Glutamatergic neuron (in vitro differentiated cells): ENCODE data around the gene PCDHGA4. TPM values are rescaled to one million over a fixed set of nuclear protein-coding genes. Genes with fewer than 3 reads are reported as not detected.
"Not testable (repeated sequence)": the region's sequence is repeated elsewhere in the genome, so short reads cannot be mapped to it uniquely, and the experiment has no call there.

Experiments used
- DNase-seq: peaks from one replicate; pipeline ENCODE4 v3.0.0; 2022
- H3K27ac Mint-ChIP-seq: one replicate; pipeline ENCODE4 v1.8.0; 2020; ENCODE audit warnings: mild to moderate bottlenecking, mixed read lengths, inconsistent platforms; ENCODE audit not compliant: unreplicated experiment
- H3K27me3 Mint-ChIP-seq: one replicate; pipeline ENCODE4 v1.8.0; 2020; ENCODE audit warnings: mild to moderate bottlenecking, moderate library complexity, mixed read lengths, inconsistent platforms; ENCODE audit not compliant: unreplicated experiment
- H3K36me3 Mint-ChIP-seq: one replicate; pipeline ENCODE4 v1.8.0; 2020; ENCODE audit warnings: mild to moderate bottlenecking, mixed read lengths, inconsistent platforms; ENCODE audit not compliant: unreplicated experiment
- H3K4me1 Mint-ChIP-seq: one replicate; pipeline ENCODE4 v1.8.0; 2020; ENCODE audit warnings: mild to moderate bottlenecking, low read depth, mixed read lengths, inconsistent platforms; ENCODE audit not compliant: unreplicated experiment
- H3K4me3 Mint-ChIP-seq: one replicate; pipeline ENCODE4 v1.8.0; 2020; ENCODE audit warnings: mild to moderate bottlenecking, mixed read lengths, inconsistent platforms; ENCODE audit not compliant: unreplicated experiment
- H3K9me3 Mint-ChIP-seq: one replicate; pipeline ENCODE4 v1.8.0; 2020; ENCODE audit warnings: mild to moderate bottlenecking, moderate library complexity, mixed read lengths, inconsistent platforms; ENCODE audit not compliant: unreplicated experiment
- total RNA-seq: library from RNA; stranded (reverse); fragmentation: NEBNext Ultra II Directional; extraction: Animal tissue kit (Norgen Biotek cat#: 25700); gene quantifications from one replicate; pipeline ENCODE4 v1.2.1, GENCODE V29; 2021; ENCODE audit not compliant: unreplicated experiment
- TF ChIP-seq, protein P1 (sequence below): fragments of 200-600 bp; sonication (generic); IDR thresholded peaks from one replicate; pipeline ENCODE4 v1.5.0; 2021; ENCODE audit not compliant: partially characterized antibody, unreplicated experiment

The PCDHGA4 gene
- total RNA-seq, 1 donor from 2014 or later, result 8.2 TPM

DNA sequence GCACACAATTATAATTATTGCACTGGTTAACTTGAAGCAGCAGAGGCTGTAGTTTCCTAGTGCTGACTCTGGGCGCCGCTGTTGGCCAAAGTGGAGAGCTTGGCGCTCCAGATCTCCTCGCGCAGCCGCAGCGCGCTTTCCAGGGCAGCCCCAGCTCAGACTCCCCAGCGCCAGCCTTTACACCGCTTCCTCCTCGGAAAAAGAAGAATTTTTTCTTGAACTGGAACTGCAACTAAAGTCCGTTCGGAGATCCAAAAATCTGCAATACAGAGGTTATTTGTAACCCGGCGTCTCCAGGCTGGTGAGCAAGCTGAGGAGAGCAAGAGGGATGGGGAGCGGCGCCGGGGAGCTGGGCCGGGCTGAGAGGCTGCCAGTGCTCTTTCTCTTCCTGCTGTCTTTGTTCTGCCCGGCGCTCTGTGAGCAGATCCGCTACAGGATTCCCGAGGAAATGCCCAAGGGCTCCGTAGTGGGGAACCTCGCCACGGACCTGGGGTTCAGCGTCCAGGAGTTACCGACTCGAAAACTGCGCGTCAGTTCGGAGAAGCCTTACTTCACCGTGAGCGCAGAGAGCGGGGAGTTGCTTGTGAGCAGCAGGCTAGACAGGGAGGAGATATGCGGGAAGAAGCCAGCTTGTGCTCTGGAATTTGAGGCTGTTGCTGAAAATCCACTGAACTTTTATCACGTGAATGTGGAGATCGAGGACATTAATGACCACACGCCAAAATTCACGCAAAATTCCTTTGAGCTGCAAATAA is 32.9 kb downstream of the PCDHGA4 start, which contains the start of gene PCDHGB4:
Gene PCDHGB4, plus strand, starts transcription at position 142 of the 755 bp plus-strand sequence. Its CDS starts 187 bp downstream, at position 329.
- H3K4me1 Mint-ChIP-seq, H3K27me3 Mint-ChIP-seq: not testable (repeated sequence)
- Mint-ChIP-seq H3K27ac (peak within 1 kb of the TSS; percentile 84), H3K9me3 (peaks cover 43% of the 10 kb centered on the region), H3K36me3 (peaks cover 75% of the 10 kb centered on the region), H3K4me3 (peak within 1 kb of the TSS; percentile 86)
- DNase-seq, result peak; percentile 75
- TF ChIP-seq, protein P1, sequence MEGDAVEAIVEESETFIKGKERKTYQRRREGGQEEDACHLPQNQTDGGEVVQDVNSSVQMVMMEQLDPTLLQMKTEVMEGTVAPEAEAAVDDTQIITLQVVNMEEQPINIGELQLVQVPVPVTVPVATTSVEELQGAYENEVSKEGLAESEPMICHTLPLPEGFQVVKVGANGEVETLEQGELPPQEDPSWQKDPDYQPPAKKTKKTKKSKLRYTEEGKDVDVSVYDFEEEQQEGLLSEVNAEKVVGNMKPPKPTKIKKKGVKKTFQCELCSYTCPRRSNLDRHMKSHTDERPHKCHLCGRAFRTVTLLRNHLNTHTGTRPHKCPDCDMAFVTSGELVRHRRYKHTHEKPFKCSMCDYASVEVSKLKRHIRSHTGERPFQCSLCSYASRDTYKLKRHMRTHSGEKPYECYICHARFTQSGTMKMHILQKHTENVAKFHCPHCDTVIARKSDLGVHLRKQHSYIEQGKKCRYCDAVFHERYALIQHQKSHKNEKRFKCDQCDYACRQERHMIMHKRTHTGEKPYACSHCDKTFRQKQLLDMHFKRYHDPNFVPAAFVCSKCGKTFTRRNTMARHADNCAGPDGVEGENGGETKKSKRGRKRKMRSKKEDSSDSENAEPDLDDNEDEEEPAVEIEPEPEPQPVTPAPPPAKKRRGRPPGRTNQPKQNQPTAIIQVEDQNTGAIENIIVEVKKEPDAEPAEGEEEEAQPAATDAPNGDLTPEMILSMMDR, result peak; percentile 63

DNA sequence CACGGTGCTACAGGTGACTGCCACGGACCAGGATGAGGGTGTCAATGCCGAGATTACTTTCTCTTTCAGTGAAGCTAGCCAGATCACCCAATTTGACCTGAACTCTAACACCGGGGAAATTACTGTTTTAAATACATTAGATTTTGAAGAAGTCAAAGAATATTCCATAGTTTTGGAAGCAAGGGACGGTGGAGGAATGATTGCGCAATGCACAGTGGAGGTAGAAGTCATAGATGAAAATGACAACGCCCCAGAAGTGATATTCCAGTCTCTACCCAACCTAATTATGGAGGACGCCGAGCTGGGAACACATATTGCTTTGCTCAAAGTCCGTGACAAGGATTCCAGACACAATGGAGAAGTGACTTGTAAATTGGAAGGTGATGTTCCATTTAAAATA is 33.8 kb downstream of the PCDHGA4 start:
- H3K27ac Mint-ChIP-seq, result no peak overlapping the region
- DNase-seq, result no peak
- peaks cover 75% of the 10 kb centered on the region for H3K36me3 Mint-ChIP-seq
- H3K4me3 Mint-ChIP-seq, result peak overlapping the region; percentile 63
- H3K27me3 Mint-ChIP-seq, result peaks cover 8% of the 10 kb centered on the region
- TF ChIP-seq, protein P1, result no peak
- H3K4me1 Mint-ChIP-seq, result peaks cover 3% of the 10 kb centered on the region
- peaks cover 43% of the 10 kb centered on the region for H3K9me3 Mint-ChIP-seq

DNA sequence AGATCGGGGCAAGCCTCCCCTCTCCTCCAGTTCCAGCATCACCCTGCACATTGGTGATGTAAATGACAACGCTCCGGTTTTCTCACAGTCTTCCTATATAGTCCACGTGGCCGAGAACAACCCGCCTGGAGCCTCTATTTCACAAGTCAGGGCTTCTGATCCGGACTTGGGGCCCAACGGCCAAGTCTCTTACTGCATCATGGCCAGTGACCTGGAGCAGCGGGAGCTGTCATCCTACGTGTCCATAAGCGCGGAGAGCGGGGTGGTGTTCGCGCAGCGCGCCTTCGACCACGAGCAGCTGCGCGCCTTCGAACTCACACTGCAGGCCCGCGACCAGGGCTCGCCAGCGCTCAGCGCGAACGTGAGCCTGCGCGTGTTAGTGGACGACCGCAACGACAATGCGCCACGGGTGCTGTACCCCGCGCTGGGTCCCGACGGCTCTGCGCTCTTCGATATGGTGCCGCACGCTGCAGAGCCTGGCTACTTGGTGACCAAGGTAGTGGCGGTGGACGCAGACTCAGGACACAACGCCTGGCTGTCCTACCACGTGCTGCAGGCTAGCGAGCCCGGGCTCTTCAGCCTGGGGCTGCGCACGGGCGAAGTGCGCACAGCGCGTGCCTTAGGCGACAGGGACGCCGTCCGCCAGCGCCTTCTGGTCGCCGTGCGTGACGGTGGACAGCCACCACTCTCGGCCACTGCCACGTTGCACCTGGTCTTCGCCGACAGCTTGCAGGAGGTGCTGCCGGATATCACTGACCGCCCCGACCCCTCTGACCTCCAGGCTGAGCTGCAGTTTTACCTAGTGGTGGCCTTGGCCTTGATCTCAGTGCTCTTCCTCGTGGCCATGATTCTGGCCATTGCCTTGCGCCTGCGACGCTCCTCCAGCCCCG is 34.6 kb downstream of the PCDHGA4 start:
- H3K36me3 Mint-ChIP-seq, result peaks cover 74% of the 10 kb centered on the region
- no peak for DNase-seq
- H3K27ac Mint-ChIP-seq, result peak overlapping the region; percentile 56
- peaks cover 8% of the 10 kb centered on the region for H3K27me3 Mint-ChIP-seq
- peaks cover 3% of the 10 kb centered on the region for H3K4me1 Mint-ChIP-seq
- peak overlapping the region; percentile 74 for H3K4me3 Mint-ChIP-seq
- TF ChIP-seq, protein P1, result no peak
- peaks cover 48% of the 10 kb centered on the region for H3K9me3 Mint-ChIP-seq

DNA sequence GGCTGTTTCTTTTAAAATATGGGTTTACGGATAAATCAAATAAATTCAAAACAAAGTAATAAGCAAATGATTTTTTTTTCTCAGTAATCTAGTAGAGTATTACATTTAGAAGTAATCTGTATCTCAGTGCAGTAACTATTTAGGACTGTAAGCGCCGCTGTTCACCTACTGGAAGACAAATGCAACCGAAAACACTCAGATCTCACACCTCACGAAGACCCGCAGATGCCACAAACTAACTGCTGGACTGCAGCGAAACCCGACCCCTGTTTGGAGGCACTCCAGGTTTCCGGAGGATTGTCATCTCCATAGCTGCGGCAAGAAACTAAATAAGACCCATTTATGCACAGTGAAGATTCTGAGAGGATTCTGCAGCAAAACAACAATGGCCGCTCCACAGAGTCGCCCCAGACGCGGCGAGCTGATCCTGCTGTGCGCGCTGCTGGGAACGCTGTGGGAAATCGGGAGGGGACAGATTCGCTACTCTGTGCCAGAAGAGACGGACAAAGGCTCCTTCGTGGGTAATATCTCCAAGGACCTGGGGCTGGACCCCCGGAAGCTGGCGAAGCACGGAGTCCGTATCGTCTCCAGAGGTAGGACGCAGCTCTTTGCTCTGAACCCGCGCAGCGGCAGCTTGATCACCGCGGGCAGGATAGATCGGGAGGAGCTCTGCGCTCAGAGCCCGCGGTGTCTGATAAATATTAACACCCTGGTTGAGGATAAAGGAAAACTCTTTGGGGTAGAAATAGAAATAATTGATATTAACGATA is 37.8 kb downstream of the PCDHGA4 start, which contains the start of gene PCDHGA8:
Gene PCDHGA8, plus strand, starts transcription at position 205 of the 770 bp plus-strand sequence. Its CDS starts 181 bp downstream, at position 386.
- H3K9me3 Mint-ChIP-seq, result peaks cover 48% of the 10 kb centered on the region
- H3K27ac Mint-ChIP-seq, result peak within 1 kb of the TSS; percentile 48
- H3K36me3 Mint-ChIP-seq, result peaks cover 69% of the 10 kb centered on the region
- TF ChIP-seq, protein P1, result no peak
- no peak for DNase-seq
- peaks cover 12% of the 10 kb centered on the region for H3K27me3 Mint-ChIP-seq
- peaks cover 3% of the 10 kb centered on the region for H3K4me1 Mint-ChIP-seq
- H3K4me3 Mint-ChIP-seq, result no peak within 1 kb of the TSS
